Metanephros (tissue), 2 donors: ENCODE measurements around the gene TXNRD3. TPM values are rescaled to one million over a fixed set of nuclear protein-coding genes. Genes with fewer than 3 reads are reported as not detected.

Source experiments
- small RNA-seq: library from RNA; depleted of rRNA; stranded (forward); fragments of <200 nt; gene quantifications from one replicate; pipeline ENCODE3, GENCODE V24; 2014; ENCODE audit warnings: low replicate concordance
- total RNA-seq: library from RNA; depleted of rRNA; stranded (reverse); fragments of >200 nt; gene quantifications from one replicate; pipeline ENCODE4 v1.2.3, GENCODE V29; 2014

TXNRD3 gene
- 19.2 TPM for total RNA-seq

GRCh38 chr3:126654571-126655383 lies at the start of gene TXNRD3:
Gene TXNRD3, minus strand, starts transcription at chr3:126655124.

DNA sequence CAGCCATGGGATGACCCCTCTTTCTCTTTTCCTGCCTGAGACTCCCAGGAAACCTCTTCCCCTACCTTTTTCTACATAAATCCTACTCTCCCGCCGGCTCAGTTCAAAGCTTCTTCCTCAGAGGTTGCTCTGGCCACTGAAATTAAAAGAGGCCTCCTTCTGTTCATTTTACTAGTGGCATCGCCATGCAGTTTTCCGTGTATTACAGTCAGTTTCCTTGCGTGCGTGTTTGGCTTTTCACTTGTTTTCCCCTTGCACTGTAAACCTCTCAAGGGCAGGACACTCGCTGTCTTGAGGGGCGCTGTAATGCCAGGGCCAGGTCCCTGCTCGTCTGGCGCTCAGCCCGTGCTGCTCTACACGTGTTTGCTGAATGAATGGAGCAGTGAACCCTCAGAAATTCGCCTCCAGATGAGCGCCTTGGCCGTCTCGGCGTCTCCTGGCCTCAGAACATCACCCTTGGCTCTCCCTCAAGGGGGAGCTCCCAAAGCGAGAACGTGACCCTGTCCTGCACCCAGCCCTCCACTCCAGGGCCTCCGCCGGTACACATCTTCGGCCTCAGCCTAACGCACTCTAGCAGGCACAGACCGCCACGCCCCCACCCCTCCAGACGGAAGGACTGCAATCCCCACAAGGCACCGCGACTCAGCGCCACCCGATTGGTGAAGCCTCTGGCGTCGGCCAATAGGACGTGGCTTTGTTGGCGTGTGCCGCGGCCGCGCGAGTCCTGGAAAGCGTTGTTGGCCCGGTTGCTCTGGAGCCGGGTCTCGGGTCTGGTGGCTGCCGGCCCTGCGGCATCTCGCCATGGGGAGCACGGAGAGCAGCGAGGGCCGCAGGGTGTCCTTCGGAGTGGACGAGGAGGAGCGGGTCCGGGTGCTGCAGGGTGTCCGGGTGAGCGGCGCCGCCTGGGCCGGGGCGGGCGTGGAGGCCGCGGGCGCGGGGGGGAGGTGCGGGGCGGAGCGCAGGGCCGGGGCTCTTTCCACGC lies 48.9 kb upstream of the TXNRD3 start, which contains the start of gene CHCHD6:
Gene CHCHD6, plus strand, starts transcription at position 729 of the 982 bp plus-strand sequence. Its CDS starts 73 bp downstream, at position 802.

DNA sequence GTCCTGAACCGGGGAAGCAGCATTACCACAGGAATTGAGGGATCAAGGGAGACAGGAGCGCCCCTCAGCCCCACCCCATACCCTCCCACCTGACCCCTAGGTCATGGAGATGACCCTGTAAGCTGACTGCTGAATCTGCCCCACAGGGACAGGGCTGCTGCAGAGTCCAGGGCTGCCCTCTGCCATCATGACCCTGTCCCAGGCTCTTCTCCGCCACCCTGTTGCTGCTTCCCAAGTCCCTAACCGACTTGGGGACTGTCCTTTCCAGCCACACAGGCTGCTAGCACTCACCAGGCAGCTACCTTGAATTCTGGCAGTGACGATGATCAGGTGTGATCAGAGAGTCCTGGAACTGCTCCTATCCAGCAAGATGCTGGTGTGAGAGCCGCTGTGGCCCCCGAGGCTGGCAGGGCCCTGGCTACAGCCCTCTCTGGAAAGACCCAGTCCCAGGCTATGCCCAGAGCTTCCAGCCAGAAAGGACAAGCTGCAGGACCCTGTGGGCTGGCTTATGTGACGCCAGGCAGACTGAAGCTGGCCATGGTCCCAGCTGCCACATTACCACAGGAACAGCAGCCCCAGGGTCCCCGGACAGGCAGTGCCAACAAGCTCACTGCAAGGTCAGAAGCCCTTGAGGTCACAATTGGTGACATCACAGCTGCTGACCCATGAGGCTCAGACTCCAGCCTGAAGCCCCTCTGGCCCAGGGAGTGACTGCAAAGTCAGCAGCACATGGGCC lies 96.4 kb downstream of the TXNRD3 start, which contains the start of gene C3orf22:
Gene C3orf22, minus strand, starts transcription at position 597 of the 736 bp plus-strand sequence. CDS start 5,542 bp downstream, outside the sequence.

Small RNA genes lying within 50 kb of the gene (small RNA-seq; reads per million reads assigned to genes)
- not detected for gene RNA5SP138

Other genes starting within 250 kb of the TXNRD3 start
- gene ZXDC, start 179.2 kb downstream of the TXNRD3 start, total RNA-seq: 48.3 TPM
- gene UROC1, start 137.4 kb downstream of the TXNRD3 start, total RNA-seq: 0.35 TPM
- gene CHST13, start 131.0 kb downstream of the TXNRD3 start, total RNA-seq: 7.9 TPM
- 0.12 TPM for gene C3orf22, start 96.2 kb downstream of the TXNRD3 start, total RNA-seq
- 12.4 TPM for gene CHCHD6, start 49.1 kb upstream of the TXNRD3 start, total RNA-seq